BE2C (cell line): ENCODE results near the gene CST7. TPM values are rescaled to one million over a fixed set of nuclear protein-coding genes. Genes with fewer than 3 reads are reported as not detected.

Source experiments
- DNase-seq: peaks from one replicate; pipeline ENCODE4 v3.0.0-alpha.2; 2020
- H3K27me3 ChIP-seq: fragments of 250-450 bp; sonication (Bioruptor Pico); 2 replicates; pipeline ENCODE4 v1.5.1; 2020; ENCODE audit warnings: mild to moderate bottlenecking
- H3K36me3 ChIP-seq: fragments of 250-450 bp; sonication (Bioruptor Pico); 2 replicates; pipeline ENCODE4 v1.5.1; 2020; ENCODE audit warnings: mild to moderate bottlenecking
- H3K4me1 ChIP-seq: fragments of 250-450 bp; sonication (Bioruptor Pico); 2 replicates; pipeline ENCODE4 v1.5.1; 2020
- H3K4me3 ChIP-seq: 2 replicates; pipeline ENCODE4 v1.5.1; 2011; ENCODE audit warnings: low read depth, low read length
- H3K9me3 ChIP-seq: fragments of 250-450 bp; sonication (Bioruptor Pico); 2 replicates; pipeline ENCODE4 v1.5.1; 2020
- polyA plus RNA-seq: library from polyadenylated mRNA; unstranded; fragments of >200 nt; gene quantifications from one replicate; pipeline ENCODE4 v1.2.1, GENCODE V29; 2012; ENCODE audit warnings: low read depth, missing spikeins; ENCODE audit not compliant: insufficient read length, insufficient read depth
- TF ChIP-seq, protein P1 (sequence below): IDR thresholded peaks from 2 replicates; pipeline ENCODE4 v1.5.1; 2012; ENCODE audit warnings: mild to moderate bottlenecking, low read depth, low read length

Gene CST7, protein sequence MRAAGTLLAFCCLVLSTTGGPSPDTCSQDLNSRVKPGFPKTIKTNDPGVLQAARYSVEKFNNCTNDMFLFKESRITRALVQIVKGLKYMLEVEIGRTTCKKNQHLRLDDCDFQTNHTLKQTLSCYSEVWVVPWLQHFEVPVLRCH
- polyA plus RNA-seq, result not detected

DNA sequence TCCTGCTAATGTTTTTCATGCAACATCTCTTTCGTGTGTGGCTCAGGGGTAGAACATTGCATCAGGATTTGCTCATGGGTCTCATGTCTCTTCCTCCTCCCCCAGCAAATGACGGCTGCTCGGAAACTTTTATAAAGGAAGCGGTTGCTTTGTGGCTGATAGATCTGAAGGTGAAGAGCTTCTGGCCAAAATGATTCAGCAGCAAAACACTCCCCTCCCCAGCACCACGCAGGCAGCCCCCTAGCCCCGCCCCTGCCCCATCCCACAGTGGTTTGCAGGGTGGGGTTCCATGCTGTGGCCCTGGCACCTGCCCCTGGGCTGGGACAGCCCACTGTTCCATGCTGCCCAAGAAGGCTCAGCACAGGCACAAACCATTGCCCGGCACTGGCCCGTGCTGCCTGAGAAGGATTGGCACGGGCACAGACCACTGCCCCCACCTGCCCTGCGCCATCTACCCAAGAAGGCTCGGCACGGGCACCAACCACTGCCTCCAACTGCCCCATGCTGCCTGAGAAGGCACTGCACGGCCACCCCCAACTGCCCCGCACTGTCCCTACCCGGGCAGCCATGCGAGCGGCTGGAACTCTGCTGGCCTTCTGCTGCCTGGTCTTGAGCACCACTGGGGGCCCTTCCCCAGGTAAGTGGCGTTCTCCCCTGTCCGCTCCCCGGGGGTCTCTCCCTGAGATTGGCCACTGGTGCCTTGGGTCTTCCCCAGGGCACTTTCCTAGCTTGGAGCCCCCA, at the start of gene CST7:
Gene CST7, plus strand, starts transcription at position 331 of the 741 bp plus-strand sequence. Its CDS starts 237 bp downstream, at position 568.
- peaks cover 7% of the 10 kb centered on the region; the same call in 1 of the 2 replicates for H3K27me3 ChIP-seq
- H3K36me3 ChIP-seq, result no peaks in the 10 kb centered on the region
- H3K4me3 ChIP-seq, result no peak within 1 kb of the TSS
- no peaks in the 10 kb centered on the region for H3K4me1 ChIP-seq
- no peaks in the 10 kb centered on the region for H3K9me3 ChIP-seq
- DNase-seq, result no peak
- TF ChIP-seq, protein P1, sequence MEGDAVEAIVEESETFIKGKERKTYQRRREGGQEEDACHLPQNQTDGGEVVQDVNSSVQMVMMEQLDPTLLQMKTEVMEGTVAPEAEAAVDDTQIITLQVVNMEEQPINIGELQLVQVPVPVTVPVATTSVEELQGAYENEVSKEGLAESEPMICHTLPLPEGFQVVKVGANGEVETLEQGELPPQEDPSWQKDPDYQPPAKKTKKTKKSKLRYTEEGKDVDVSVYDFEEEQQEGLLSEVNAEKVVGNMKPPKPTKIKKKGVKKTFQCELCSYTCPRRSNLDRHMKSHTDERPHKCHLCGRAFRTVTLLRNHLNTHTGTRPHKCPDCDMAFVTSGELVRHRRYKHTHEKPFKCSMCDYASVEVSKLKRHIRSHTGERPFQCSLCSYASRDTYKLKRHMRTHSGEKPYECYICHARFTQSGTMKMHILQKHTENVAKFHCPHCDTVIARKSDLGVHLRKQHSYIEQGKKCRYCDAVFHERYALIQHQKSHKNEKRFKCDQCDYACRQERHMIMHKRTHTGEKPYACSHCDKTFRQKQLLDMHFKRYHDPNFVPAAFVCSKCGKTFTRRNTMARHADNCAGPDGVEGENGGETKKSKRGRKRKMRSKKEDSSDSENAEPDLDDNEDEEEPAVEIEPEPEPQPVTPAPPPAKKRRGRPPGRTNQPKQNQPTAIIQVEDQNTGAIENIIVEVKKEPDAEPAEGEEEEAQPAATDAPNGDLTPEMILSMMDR, result no peak

DNA sequence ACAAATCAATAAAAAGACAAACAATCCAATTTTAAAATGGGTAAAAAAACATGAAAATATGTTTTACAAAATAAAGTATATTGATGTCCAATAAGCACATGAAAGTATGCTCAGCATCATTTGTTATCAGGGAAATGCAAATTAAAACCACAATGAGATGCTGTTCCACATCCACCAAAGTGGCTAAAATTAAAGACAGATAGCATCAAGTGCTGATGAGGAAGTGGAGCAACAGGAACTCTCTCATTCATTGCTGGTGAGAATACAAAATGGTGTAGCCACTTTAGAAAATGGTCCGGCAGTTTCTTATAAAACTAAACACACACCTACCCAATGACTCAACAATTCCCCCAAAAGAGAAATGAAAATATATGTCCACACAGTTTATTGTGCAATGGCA, 42.3 kb upstream of the CST7 start:
- Histone ChIP-seq H3K4me3 (no peak overlapping the region), H3K4me1 (no peaks in the 10 kb centered on the region), H3K9me3 (no peaks in the 10 kb centered on the region), H3K36me3 (no peaks in the 10 kb centered on the region), H3K27me3 (no peaks in the 10 kb centered on the region)
- TF ChIP-seq, protein P1, result no peak
- no peak for DNase-seq

DNA sequence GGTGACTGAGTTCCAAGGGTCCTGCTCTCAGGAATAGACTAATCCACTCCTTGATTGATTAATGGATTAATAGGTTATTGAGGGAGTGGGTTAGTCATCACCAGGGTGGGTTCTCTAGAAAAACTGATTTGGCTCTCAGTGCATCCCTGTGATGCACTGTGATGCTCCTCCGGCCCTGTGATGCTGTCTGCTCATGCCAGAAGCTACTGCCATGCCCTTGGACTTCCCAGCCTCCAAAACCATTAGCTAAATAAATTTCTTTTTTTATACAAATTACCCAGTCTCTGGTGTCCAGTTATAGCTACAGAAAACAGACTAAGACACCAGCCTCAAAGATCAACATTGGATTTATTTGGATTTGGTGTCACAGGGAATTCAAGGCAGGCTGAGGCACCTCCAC, 40.4 kb upstream of the CST7 start:
- TF ChIP-seq, protein P1, result no peak
- no peaks in the 10 kb centered on the region for H3K36me3 ChIP-seq
- H3K9me3 ChIP-seq, result no peaks in the 10 kb centered on the region
- DNase-seq, result no peak
- no peak overlapping the region for H3K4me3 ChIP-seq
- no peaks in the 10 kb centered on the region for H3K4me1 ChIP-seq
- H3K27me3 ChIP-seq, result no peaks in the 10 kb centered on the region

DNA sequence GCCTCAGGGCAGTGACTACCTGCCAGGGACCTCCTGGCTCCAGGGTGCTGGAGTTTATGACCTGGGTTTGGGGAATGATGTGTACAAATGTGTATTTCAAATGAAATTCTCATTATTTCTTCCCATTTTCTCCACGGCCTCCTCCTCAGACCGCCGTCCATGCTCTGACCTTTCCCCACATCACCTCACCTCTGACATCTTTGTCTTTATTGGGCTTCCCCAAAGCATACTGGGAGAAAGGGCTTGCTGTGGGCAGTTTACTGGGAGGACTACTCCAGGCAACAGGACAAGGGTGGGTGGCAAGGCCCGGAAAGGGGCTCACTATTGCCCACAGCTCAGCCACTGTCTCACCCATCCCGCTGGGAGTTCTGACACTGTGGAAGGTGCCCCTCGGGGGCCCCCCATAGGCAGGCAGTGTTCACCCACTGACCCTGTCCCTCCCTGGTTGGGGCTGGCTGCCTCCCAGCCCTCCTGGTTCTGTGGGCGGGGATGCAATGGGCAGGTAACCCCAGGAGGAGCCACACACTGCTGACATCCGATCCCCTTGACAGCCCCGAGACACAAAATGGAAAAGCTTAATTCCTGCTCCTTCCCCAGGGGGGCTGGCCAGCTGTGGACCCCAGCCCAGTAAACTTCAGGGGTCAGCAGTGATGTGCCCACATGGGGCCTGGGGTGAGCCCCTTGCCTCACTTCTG, 39.8 kb upstream of the CST7 start:
- TF ChIP-seq, protein P1, result no peak
- no peak for DNase-seq
- Histone ChIP-seq H3K9me3 (no peaks in the 10 kb centered on the region), H3K4me3 (no peak overlapping the region), H3K4me1 (no peaks in the 10 kb centered on the region), H3K27me3 (no peaks in the 10 kb centered on the region), H3K36me3 (no peaks in the 10 kb centered on the region)

DNA sequence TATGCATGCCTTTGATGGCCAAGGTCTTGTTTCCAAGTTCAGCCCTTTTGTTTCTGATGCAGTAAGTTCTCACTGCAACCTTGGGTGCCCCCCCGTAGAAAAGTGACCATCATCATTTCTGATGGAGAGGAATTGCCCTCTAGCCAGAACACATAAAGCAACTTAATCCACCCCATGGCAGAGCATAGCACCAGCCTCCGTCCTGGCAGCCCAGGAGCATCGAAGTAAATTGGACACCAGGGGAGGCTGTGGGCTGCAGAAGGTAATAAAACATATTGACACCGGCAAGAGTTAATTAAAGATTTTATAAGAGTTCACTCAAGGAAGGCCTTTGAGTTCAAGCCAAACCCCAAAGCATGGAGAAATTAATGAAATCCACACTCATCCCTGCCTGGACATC, 39.2 kb upstream of the CST7 start:
- no peaks in the 10 kb centered on the region for H3K4me1 ChIP-seq
- H3K4me3 ChIP-seq, result no peak overlapping the region
- H3K36me3 ChIP-seq, result no peaks in the 10 kb centered on the region
- H3K27me3 ChIP-seq, result no peaks in the 10 kb centered on the region
- no peaks in the 10 kb centered on the region for H3K9me3 ChIP-seq
- DNase-seq, result no peak
- TF ChIP-seq, protein P1, result no peak
